ENCODE data around the gene GAB2. TPM values are rescaled to one million over a fixed set of nuclear protein-coding genes. Genes with fewer than 3 reads are reported as not detected.
A peak's percentile ranks its signal among the peaks of the same experiment; 100 is the strongest.

The GAB2 gene
- total RNA-seq, 2 experiments from 2014 or later = 1.2 to 1.3 TPM

DNA sequence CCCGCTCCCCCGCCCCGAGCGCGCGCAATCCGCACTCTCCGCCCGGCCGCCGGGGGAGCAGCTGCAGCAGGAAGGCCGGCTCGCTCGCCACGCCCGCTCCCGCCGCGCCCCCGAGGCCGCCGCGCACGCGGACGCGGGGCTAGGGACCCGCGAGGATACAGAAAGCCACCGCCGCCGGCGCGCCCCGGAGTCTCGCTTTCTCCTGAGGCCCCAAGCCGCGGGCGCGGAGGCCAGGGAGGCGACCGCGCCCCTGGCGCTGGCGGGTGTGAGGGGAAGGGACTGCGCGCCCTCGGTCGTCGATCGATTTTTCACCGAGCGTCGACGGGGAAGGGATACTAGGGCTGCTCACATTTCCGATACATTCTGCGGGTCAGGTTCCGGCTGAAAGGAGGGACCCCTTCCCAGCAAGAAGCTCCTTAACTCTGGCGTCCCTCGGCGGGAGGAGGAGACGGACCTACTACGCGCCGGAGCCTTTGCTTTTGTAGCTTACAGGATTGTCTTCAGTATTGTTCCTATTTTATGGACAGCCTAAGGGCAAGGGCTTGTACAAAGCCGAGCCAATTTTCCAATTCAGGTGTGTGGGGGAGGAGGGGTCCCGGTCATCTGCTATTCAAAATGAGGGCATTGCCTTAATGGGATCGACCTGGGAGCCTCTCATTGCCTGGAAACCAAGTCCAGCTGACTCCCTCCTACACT lies 416 bp upstream of the GAB2 start:
- Histone ChIP-seq H3K4me2 (ENCODE audit: low read length) (peak overlapping the region; percentile 79), H3K36me3 (ENCODE audit: insufficient read depth, low read length) (no peaks in the 10 kb centered on the region), H3K9me2 (ENCODE audit: insufficient read depth, low read length) (no peaks in the 10 kb centered on the region), H2AFZ (ENCODE audit: low read length) (peak overlapping the region; percentile 44; the same call in 1 of the 2 replicates), H3K27ac (ENCODE audit: low read depth, low read length, poor library complexity, severe bottlenecking) (no peak overlapping the region), H3K79me2 (ENCODE audit: insufficient read depth, low read depth, low read length) (no peaks in the 10 kb centered on the region), H4K20me1 (ENCODE audit: insufficient read depth, low read length) (no peaks in the 10 kb centered on the region), H3K9me3 (ENCODE audit: low read length) (no peaks in the 10 kb centered on the region), H3K4me3 (ENCODE audit: low read depth, low read length, poor library complexity, severe bottlenecking) (peak overlapping the region; percentile 67), H3K4me1 (ENCODE audit: insufficient read depth, low read length, poor library complexity, severe bottlenecking) (peaks cover 20% of the 10 kb centered on the region)
- no TSS peak for BruUV-seq (replicated peaks)
- CTCF ChIA-PET (ENCODE audit: unreplicated experiment) = interaction anchor here (0.6 to 1.1 kb wide), 3 partner anchors 12 to 414 kb away, joined by 3 to 4 read pairs (median 3); no protein-coding TSS in a partner anchor
- POLR2A ChIA-PET = interaction anchor here (0.9 to 1.3 kb wide), 2 partner anchors 156 to 190 kb away, joined by 4 to 5 read pairs; partner anchors contain the start of gene NARS2
- TF ChIP-seq CTCF (conservative IDR thresholded peaks at IDR 0.05; ENCODE audit: low read length) = no peak
- no peak for TF ChIP-seq EZH2phosphoT487 (IDR thresholded peaks at IDR 0.05; ENCODE audit: borderline replicate concordance, low read depth, low read length)
- intact Hi-C loops (cut with micrococcal nuclease; ENCODE audit: unreplicated experiment) = loop anchor here (1.0 to 5.0 kb wide), 2 partner anchors 146 to 169 kb away; no protein-coding TSS in a partner anchor
- peak; percentile 79 for DNase-seq (ENCODE audit: low spot score)

DNA sequence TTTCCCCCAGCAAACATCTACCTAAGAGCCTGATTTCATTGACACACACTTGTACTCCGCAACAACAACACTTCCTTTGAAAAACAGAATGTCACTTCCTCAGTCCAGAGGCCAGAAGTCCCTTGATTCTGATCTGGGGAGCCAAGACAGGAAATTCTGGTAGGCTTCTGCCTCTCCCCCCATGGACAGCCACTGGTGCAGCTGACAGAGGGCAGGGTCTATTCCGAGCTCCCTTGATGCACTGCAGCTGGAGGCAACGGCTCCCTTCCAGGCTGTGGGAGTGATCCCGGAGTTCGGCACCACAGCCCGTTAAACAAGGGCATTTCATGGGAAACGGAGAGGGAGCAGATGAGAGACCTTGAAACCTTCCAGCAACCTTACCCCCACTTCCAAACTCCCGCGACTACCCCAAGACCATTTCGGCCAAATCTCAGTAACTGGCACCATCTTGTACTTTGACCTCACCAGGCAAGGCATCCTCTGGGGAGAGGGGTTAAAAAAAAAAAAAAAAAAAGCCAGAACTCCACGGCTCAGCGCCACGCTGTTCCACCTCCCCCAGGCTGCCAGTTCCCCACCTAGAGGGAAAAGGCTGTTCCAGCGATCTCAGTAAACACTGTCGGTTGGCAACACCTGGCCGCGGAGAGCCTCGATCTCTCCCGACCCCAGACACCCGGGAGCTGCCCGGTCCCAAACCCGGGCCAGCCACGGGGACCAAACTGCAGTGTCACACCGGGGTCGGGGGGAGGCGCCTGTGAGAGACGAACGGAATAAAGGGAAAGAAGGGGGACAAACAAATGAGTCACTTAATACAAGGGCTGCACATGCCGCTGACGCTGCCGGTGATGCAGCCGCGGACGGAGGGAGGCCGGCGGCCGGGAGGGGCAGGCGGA lies 1.1 kb downstream of the GAB2 start:
- Histone ChIP-seq H4K20me1 (ENCODE audit: insufficient read depth, low read length) (no peaks in the 10 kb centered on the region), H2AFZ (ENCODE audit: low read length) (peak overlapping the region; percentile 74), H3K4me2 (ENCODE audit: low read length) (peak overlapping the region; percentile 77), H3K4me1 (ENCODE audit: insufficient read depth, low read length, poor library complexity, severe bottlenecking) (peaks cover 20% of the 10 kb centered on the region), H3K9me3 (ENCODE audit: low read length) (no peaks in the 10 kb centered on the region), H3K9me2 (ENCODE audit: insufficient read depth, low read length) (no peaks in the 10 kb centered on the region), H3K79me2 (ENCODE audit: insufficient read depth, low read depth, low read length) (no peaks in the 10 kb centered on the region), H3K36me3 (ENCODE audit: insufficient read depth, low read length) (no peaks in the 10 kb centered on the region), H3K27ac (ENCODE audit: low read depth, low read length, poor library complexity, severe bottlenecking) (no peak overlapping the region), H3K4me3 (ENCODE audit: low read depth, low read length, poor library complexity, severe bottlenecking) (peak overlapping the region; percentile 75)
- POLR2A ChIA-PET = interaction anchor here (0.6 to 1.7 kb wide), 9 partner anchors 14 to 371 kb away, joined by 3 to 7 read pairs (median 3); partner anchors contain the start of gene NARS2
- DNase-seq (ENCODE audit: low spot score) = peak; percentile 75
- CTCF ChIA-PET (ENCODE audit: unreplicated experiment) = interaction anchor here (0.5 to 1.0 kb wide), 2 partner anchors 148 to 1098 kb away, joined by 4 read pairs; no protein-coding TSS in a partner anchor
- BruUV-seq (replicated peaks) = no TSS peak
- intact Hi-C loops (cut with micrococcal nuclease; ENCODE audit: unreplicated experiment) = loop anchor here (1.0 to 5.0 kb wide), 2 partner anchors 148 to 171 kb away; no protein-coding TSS in a partner anchor
- TF ChIP-seq CTCF (conservative IDR thresholded peaks at IDR 0.05; ENCODE audit: low read length) (peak; percentile 79), EZH2phosphoT487 (IDR thresholded peaks at IDR 0.05; ENCODE audit: borderline replicate concordance, low read depth, low read length) (no peak)
